ENCODE data around the gene YEATS2. TPM values are rescaled to one million over a fixed set of nuclear protein-coding genes. Genes with fewer than 3 reads are reported as not detected.

YEATS2 gene
- total RNA-seq, 1 experiment from 2014 or later: 38.6 TPM

- Histone ChIP-seq H4K20me1 (ENCODE audit: insufficient read depth) (no peaks in the 10 kb centered on the region), H3K9ac (ENCODE audit: low read length) (no peak overlapping the region), H3K4me2 (ENCODE audit: low read length) (no peak overlapping the region), H3K9me3 (ENCODE audit: control insufficient read depth in 1 of 2, insufficient read depth in 1 of 2, low read depth in 1 of 2, low read length in 2 of 2) (no peaks in the 10 kb centered on the region), H3K9me2 (ENCODE audit: insufficient read depth) (no peaks in the 10 kb centered on the region), H3K79me2 (ENCODE audit: insufficient read depth, low read length) (no peaks in the 10 kb centered on the region), H3K4me3 (replicated peaks in 1 of 2; ENCODE audit: low read depth in 1 of 2, low read length in 2 of 2) (no peak overlapping the region), H3K36me3 (ENCODE audit: control insufficient read depth in 1 of 2, insufficient read depth in 2 of 2, low read length in 2 of 2) (peaks cover 38 to 47% of the 10 kb centered on the region in 2 experiments), H3K27ac (ENCODE audit: low read depth, low read length) (no peak overlapping the region), H3K4me1 (ENCODE audit: control insufficient read depth in 1 of 2, insufficient read depth in 2 of 2, low read length in 2 of 2) (no peaks in the 10 kb centered on the region), H2AFZ (ENCODE audit: low read depth, low read length, poor library complexity, severe bottlenecking) (no peak overlapping the region), H3K27me3 (ENCODE audit: insufficient read depth, low read length) (no peaks in the 10 kb centered on the region)
- intact Hi-C loops (cut with micrococcal nuclease): no loop called here
- POLR2A ChIA-PET: no interaction called here
- RAD21 ChIA-PET (ENCODE audit: low non-redundant PET in 1 of 2, low total read pairs in 2 of 2, uncharacterized antibody in 2 of 2, unreplicated experiment in 2 of 2): no interaction called here
- CTCF ChIA-PET: no interaction called here
- DNase-seq (ENCODE audit: low read depth, low spot score): no peak
- BruUV-seq (replicated peaks): no TSS peak
- TF ChIP-seq POLR2AphosphoS5 (IDR thresholded peaks at IDR 0.05; ENCODE audit: low read depth, low read length) (no peak), ATF3 (IDR thresholded peaks at IDR 0.05) (no peak), EZH2 (IDR thresholded peaks at IDR 0.05) (no peak), RAD21 (IDR thresholded peaks at IDR 0.05; ENCODE audit: low read depth) (no peak), EGR1 (IDR thresholded peaks at IDR 0.05; ENCODE audit: low read depth) (no peak), FOSL1 (IDR thresholded peaks at IDR 0.05; ENCODE audit: low read depth) (no peak), ZNF274 (IDR thresholded peaks at IDR 0.05; ENCODE audit: low read depth, low read length) (no peak), YY1 (IDR thresholded peaks at IDR 0.05; ENCODE audit: extremely low read depth, insufficient replicate concordance, low read depth, low read length) (no peak)
- no peak for ATAC-seq
These were observed 111.7 kb downstream of the YEATS2 start for GRCh38 chr3:183809270-183809669.

DNA sequence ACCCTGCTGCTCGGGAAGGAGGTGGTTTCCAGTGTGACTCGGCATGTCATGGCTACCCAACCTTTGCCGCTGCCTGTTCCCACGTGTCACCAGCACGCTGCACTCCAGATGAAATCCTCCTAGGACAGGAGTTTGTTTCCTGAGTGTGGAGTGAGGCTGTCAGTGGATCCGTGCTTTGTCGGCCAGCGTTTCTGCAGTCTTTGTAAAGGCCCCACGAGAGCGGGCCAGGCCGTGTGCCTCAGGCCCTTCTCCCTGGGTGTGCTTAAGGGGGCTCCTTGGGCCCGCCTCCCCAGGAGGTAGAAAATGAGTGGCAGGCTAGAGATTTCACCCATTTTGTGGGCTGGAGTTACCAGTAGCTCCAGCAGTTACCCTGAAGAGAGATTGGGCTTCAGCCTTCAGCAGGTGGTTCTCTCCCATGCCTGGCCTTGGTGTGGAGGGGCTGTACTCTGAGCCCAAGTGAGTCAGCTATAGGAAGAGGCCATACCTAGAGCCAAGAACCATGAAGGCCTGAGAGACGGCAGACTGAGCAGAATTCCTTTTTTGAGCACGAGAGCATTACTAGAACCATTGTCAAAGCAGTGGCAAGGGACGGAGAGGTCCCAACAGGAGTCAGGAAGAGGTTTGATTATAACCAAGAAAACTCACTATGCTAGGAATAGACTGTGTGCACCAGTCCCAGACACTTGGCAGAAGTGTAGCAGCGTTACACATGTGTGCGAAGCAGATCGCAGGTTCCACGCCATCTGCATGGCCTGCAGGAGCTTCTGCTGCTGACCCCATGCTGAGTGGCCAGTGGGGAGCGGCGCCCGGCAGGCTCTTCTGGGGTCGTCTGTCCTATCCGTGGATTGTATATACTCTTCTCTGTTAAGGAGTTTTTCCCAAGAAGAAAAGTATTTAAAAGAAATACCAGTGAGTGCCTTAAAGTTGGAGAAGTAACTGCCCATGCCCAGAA is 113.3 kb downstream of the YEATS2 start:
- ChIA-PET CTCF (interaction anchor here (0.5 kb wide), 1 partner anchor 626 kb away, joined by 3 read pairs; no protein-coding TSS in a partner anchor), RAD21 (ENCODE audit: low non-redundant PET in 1 of 2, low total read pairs in 2 of 2, uncharacterized antibody in 2 of 2, unreplicated experiment in 2 of 2) (no interaction called here), POLR2A (no interaction called here)
- Histone ChIP-seq H3K9me2 (ENCODE audit: insufficient read depth) (no peaks in the 10 kb centered on the region), H3K27me3 (ENCODE audit: insufficient read depth, low read length) (no peaks in the 10 kb centered on the region), H3K9me3 (ENCODE audit: control insufficient read depth in 1 of 2, insufficient read depth in 1 of 2, low read depth in 1 of 2, low read length in 2 of 2) (no peaks in the 10 kb centered on the region), H3K4me2 (ENCODE audit: low read length) (no peak overlapping the region), H3K9ac (ENCODE audit: low read length) (no peak overlapping the region), H4K20me1 (ENCODE audit: insufficient read depth) (no peaks in the 10 kb centered on the region), H2AFZ (ENCODE audit: low read depth, low read length, poor library complexity, severe bottlenecking) (no peak overlapping the region), H3K79me2 (ENCODE audit: insufficient read depth, low read length) (no peaks in the 10 kb centered on the region), H3K36me3 (ENCODE audit: control insufficient read depth in 1 of 2, insufficient read depth in 2 of 2, low read length in 2 of 2) (peaks cover 31 to 33% of the 10 kb centered on the region in 2 experiments), H3K27ac (ENCODE audit: low read depth, low read length) (no peak overlapping the region), H3K4me1 (ENCODE audit: control insufficient read depth in 1 of 2, insufficient read depth in 2 of 2, low read length in 2 of 2) (no peaks in the 10 kb centered on the region), H3K4me3 (replicated peaks in 1 of 2; ENCODE audit: low read depth in 1 of 2, low read length in 2 of 2) (no peak overlapping the region)
- no TSS peak for BruUV-seq (replicated peaks)
- TF ChIP-seq SP1 (IDR thresholded peaks at IDR 0.05; ENCODE audit: low read depth) (no peak), JUND (IDR thresholded peaks at IDR 0.05) (no peak), SIN3A (IDR thresholded peaks at IDR 0.05; ENCODE audit: low read depth) (no peak)
- TF ChIP-seq, protein P1, sequence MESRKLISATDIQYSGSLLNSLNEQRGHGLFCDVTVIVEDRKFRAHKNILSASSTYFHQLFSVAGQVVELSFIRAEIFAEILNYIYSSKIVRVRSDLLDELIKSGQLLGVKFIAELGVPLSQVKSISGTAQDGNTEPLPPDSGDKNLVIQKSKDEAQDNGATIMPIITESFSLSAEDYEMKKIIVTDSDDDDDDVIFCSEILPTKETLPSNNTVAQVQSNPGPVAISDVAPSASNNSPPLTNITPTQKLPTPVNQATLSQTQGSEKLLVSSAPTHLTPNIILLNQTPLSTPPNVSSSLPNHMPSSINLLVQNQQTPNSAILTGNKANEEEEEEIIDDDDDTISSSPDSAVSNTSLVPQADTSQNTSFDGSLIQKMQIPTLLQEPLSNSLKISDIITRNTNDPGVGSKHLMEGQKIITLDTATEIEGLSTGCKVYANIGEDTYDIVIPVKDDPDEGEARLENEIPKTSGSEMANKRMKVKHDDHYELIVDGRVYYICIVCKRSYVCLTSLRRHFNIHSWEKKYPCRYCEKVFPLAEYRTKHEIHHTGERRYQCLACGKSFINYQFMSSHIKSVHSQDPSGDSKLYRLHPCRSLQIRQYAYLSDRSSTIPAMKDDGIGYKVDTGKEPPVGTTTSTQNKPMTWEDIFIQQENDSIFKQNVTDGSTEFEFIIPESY (IDR thresholded peaks at IDR 0.05; ENCODE audit: extremely low read depth, insufficient replicate concordance, low read length): no peak
- ATAC-seq (no peak), DNase-seq (ENCODE audit: low read depth, low spot score) (no peak)
- intact Hi-C loops (cut with micrococcal nuclease): no loop called here

Measured in HCT116 (cell line).